Uterus (tissue), 2 donors: ENCODE data around the gene MSL3.

ENCODE experiments used
- POLR2A ChIP-seq, 2 donors: fragments of 450-650 bp; IDR thresholded peaks; one replicate each; pipeline ENCODE4 v1.6.1; 2016; ENCODE audit warnings: antibody characterized with exemption in 2 of 2, mild to moderate bottlenecking in 1 of 2, moderate library complexity in 1 of 2
- TF ChIP-seq, protein P1 (sequence below), 4 experiments: fragments of 200-600 bp in 2 of 4; fragments of 450-650 bp in 2 of 4; sonication (generic) in 2 of 4; IDR thresholded peaks; one replicate each; pipeline ENCODE4 v1.5.1; 2016 to 2019; ENCODE audit warnings: antibody characterized with exemption in 4 of 4, mild to moderate bottlenecking in 2 of 4, moderate library complexity in 1 of 4

DNA sequence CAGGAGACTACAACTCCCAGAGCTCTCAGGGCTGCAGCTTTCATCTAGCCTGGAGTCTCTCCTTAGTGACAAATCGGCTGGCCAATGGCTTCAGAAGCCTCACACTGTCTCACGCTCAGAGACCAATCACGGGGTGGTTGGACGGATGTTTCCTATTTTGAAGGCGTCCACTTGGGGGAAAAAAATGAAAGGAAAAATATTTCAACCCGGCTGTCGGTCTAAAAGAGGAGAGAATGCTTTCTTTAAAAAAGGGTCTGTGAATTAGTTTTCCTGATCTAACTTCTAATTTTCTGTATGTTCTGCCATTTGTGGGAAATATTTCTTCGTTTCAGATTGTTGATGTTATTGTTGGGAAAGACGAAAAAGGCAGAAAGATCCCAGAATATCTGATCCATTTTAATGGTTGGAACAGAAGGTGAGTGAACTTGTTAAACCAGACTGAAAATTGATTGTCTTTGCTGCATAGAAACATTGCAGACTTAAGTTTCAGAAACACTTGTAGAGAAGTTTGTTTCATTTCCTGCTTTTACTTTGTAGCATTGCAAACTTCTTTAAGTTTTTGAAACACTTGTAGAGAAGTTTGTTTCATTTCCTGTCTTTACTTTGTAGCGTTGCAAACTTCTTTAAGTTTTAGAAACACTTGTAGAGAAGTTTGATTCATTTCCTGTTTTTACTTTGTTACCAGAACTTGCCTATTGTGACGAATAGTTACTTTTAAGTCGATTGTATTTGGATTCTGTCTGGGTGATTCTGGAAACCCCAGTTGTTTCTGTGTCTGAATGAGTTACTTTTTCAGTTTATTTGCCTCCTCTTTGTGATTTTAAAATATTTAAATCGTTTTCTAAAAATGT lies 1.6 kb downstream of the MSL3 start:
- TF ChIP-seq, protein P1, sequence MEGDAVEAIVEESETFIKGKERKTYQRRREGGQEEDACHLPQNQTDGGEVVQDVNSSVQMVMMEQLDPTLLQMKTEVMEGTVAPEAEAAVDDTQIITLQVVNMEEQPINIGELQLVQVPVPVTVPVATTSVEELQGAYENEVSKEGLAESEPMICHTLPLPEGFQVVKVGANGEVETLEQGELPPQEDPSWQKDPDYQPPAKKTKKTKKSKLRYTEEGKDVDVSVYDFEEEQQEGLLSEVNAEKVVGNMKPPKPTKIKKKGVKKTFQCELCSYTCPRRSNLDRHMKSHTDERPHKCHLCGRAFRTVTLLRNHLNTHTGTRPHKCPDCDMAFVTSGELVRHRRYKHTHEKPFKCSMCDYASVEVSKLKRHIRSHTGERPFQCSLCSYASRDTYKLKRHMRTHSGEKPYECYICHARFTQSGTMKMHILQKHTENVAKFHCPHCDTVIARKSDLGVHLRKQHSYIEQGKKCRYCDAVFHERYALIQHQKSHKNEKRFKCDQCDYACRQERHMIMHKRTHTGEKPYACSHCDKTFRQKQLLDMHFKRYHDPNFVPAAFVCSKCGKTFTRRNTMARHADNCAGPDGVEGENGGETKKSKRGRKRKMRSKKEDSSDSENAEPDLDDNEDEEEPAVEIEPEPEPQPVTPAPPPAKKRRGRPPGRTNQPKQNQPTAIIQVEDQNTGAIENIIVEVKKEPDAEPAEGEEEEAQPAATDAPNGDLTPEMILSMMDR (IDR thresholded peaks at IDR 0.05) = peak in 1 of 4 experiments; percentile 14
- TF ChIP-seq POLR2A (IDR thresholded peaks at IDR 0.05) = no peak
